ENCODE results near the gene NR4A3.

The NR4A3 gene

DNA sequence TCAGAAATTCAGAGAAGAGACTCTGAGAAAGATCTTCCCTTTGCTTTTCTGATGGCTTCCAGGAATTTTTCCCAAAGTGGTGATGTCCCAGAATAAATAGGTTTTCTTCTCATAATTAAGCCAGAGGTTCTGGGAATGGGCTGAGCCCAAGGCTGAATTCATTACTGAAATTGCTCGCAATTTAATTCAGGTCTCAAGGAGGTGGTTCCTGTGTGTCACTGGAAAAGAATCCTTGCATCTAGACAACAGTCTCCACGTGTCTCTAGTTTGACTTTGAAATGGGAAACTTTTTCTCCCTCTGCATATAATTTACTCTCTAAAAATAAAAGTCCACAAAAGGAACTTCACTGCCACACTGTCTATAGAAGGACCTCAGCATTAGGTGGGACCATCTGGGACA lies 57.0 kb downstream of the NR4A3 start:
- no peak for DNase-seq (ENCODE audit: low read depth)

DNA sequence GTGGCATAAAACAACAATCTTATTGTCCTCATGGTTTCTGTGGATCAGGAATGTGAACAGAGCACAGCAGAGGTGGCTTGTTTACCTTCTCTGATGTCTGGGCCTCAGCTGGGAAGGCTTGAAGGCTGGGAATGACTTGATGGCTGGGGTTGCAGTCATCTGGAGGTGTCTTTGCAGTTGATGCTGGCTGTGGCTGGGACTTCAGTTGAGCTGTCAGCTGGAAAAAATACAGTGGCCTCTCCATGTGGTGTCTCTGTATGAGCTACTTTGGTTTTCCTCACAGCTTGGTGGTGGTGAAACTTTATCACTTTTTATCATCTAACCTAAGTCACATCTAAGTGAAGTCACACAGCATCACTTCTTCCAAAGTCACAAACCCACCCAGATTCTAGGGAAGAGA lies 60.1 kb downstream of the NR4A3 start:
- no peak for DNase-seq (ENCODE audit: low read depth)

DNA sequence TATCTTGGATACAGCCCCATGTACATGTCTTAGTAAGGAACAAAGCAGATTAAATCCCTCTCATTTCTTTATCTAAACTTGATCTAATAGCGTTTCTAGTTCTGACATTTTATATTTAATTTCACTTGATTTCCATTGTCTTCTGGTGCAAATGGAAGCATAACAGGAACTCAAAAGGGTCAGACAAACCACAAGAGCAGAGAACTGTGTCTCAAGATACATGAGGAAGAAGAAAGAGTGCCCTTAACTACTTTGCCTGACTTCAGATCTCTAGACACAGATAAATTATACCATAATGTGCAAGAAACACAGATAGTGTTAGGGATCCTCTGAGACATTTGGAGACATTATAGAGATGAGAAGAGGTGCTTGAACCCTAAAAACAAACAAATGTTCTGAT lies 64.1 kb downstream of the NR4A3 start:
- DNase-seq (ENCODE audit: low read depth): no peak

DNA sequence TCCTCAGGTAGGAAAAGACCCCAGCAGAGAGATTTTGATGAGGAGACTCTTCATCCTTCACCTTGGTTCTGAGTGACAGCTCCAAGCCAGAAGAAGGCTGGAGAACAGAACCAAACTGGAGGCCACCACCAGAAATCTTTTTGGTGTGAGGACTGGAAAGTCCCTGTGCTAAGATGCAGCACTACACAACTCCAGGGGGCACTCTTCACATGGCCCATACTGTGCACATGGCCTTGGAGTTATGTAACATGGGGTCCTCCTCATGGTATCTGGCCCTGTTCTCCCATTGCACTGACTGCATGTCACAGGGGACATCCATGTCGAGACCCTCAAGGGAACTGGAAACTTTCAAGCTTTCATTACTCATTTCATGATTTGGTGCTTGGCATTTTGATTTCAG lies 67.4 kb downstream of the NR4A3 start:
- no peak for DNase-seq (ENCODE audit: low read depth)

DNA sequence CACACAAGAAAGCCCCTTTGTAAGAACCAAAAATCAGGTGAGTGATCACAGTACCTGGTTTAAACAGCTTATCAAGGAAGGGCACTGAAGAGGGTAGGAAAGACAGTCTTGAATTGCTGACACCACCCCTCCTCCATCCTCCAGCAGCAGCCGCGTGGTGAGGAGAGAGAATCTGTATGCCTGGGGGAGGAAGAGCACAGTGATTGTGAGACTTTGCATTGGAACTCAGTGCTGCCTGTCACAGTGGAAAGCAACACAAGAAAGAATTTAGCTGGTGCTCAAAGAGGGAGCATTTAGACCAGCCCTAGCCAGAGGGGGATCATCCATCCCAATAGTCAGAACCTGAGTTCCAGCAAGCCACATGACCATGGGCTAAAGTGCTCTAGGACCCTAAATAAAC lies 73.1 kb downstream of the NR4A3 start:
- DNase-seq (ENCODE audit: low read depth): no peak

DNA sequence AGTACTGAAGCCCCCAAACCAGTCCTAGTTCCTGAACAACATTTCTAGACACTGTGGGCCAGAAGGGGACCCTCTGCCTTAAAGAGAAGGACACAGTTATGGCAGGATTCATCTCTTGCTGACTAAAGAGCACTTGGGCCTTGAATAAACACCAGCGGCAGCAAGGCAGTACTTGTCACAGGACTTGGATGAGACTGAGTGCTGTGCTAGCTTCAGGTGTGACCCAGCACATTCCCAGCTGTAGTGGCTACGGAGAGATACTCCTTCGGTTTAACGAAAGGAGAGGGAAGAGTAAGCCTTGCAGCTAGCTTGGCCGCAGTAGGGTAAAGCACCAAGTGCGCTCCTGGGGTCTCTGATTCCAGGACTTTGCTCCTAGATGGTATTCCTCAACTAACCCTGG lies 73.8 kb downstream of the NR4A3 start:
- DNase-seq (ENCODE audit: low read depth): no peak

DNA sequence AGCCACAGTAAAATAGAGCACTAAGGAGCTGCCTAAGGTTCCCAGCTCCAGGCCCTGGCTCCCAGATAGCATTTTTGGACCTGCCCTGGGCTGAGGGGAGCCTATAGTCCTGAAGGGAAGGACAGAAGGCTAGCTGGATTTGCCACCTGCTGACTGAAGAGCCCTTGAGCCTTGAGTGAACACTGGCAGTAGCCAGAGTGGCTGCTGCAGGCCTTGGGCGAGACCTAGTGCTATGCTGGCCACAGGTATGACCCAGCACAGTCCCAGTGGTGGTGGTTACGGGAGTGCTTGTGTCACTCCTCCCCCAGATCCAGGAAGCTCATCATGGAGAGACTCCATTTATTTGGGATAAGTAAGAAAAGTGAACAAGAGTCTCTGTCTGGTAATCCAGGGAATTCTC lies 74.4 kb downstream of the NR4A3 start:
- DNase-seq (ENCODE audit: low read depth): no peak

DNA sequence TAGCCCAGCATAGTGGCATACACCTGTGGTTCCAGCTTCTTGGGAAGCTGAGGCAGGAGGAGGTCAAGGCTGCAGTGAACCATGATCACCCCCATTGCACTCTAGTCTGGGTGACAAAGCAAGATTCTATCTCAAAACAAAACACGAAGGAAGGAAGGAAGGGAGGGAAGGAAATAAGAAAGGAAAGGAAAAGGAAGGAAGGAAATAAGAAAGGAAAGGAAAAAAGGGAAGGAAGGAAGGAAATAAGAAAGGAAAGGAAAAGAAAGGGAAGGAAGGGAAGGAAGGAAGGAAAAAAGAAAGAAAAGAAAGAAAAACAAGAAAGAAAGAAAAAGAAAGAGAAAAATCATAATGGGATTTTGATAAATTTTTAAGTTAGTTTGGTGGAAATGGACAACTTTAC lies 81.7 kb downstream of the NR4A3 start:
- DNase-seq (ENCODE audit: low read depth): no peak

DNA sequence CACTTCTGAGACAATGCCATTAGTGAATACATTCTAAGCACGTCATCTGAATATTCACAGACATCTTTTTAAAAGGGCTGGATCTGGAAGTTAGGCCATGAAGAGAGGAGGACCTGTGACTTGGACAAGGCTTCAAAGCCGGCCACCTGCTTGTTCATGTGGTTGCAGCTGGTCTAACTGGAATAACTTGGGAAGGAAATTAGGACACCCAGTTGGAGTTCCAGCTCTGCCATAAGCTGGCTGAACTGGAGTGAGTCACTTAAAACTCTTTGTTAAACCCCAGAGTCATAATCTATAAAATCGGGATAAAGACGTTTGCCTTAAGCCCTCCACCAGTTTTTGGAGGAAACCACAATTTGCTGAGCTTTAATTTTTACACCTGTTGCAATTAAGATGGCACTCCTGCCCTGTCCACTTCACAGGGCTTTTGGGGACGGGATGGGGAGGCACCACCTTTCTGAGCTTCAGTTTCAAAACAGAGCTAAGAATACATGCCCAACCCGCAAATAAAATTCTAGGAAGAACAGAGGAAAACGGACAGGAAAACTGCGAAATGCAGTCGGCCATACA lies 84.2 kb downstream of the NR4A3 start:
- DNase-seq (ENCODE audit: low read depth): no peak

DNA sequence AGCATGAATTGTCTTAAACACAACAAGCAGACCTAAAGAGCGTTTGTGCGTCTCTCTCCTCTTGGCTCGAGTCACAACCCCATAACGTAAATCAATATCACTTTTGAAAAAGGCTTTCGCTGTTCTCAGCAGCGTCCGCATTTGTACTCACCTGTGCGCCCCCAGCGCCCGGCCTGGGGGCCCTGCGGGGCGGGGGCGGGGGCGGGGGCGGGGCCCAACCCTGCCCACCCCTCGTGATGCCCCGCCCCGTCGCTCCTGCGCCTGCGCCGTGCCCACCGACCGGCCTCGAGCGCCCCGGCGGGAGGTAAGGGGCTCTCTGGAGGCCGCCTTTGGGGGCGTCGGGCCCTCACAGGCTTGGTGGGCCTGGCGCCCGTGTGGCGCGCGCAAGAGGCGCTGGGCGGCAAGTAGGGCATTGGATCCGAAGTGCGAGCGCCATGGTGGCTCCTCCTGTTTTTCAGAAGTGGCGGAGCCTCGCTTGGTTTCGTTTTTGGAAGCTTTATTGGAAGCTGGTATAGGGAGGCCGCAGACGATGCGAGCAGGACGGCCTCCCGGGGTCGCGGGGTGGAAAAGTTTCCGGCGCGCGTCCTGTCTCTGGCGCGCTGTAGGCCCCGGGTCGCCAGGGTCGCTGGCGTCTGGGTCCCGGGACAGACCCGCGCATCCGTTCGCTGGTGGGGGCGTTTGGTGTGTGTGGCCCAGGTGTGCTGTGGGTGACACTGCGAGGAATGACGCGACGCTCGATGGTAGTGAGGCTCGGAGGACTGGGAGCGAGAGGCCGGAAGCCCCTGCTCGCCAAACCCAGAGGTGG lies 84.9 kb downstream of the NR4A3 start, which contains the start of gene STX17:
STX17 (plus strand) TSS at position 252 of the 805 bp plus-strand sequence. CDS start 8,586 bp downstream, outside the sequence.
- peak; percentile 37 for DNase-seq (ENCODE audit: low read depth)

DNA sequence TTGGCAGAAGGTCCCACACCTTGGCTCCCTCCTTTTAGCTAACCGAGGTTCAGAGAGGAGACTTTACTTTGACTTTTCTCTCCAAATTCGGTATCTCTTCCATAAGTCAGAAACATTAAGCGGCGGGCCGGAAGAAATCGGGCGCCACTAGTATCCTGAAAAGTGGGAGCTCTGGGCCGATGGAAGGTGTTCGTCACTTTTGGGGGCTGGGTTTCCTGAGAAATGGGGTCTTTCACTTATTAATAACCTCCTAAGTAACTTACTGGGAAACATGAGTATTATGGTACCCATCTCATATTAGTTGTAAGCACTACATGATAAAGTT lies 85.5 kb downstream of the NR4A3 start:
- DNase-seq (ENCODE audit: low read depth): no peak

DNA sequence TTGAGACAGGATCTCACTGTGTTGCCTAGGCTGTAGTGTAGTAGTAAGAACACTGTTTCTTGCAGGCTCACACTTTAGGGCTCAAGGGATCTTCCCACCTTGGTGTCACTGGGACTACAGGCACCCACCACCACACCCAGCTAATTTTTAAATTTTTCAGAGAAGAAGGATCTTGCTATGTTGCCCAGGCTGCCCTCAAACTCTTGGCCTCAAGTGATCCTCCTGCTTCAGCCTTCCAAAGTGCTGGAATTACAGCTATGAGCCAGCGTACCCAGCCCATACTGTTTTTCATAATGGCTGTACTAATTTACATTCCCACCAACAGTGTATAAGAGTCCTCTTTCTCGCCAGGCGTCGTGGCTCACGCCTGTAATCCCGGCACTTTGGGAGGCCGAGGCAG lies 89.9 kb downstream of the NR4A3 start:
- DNase-seq (ENCODE audit: low read depth): no peak

Measured in HS-5 (cell line).